ENCODE measurements around the gene LCTL. TPM values are rescaled to one million over a fixed set of nuclear protein-coding genes. Genes with fewer than 3 reads are reported as not detected.

LCTL gene
- 0.42 TPM for polyA plus RNA-seq (ENCODE audit: insufficient read length)
- long read RNA-seq, donor 1: 0 reads
- long read RNA-seq, donor 2: 0 reads
- long read RNA-seq, donor 3: 0 reads
- long read RNA-seq, donor 4: 0 reads
- long read RNA-seq, donor 5: 0 reads
- long read RNA-seq, donor 6: 0 reads
- long read RNA-seq, donor 7: 0 reads
- long read RNA-seq, donor 8: 0 reads

GRCh38 chr15:66565741-66566144 lies at the start of gene LCTL:
Gene LCTL (minus strand): TSS chr15:66565998. CDS start chr15:66565365, 633 bp downstream.
- DNase-seq: no peak

GRCh38 chr15:66614951-66615760 lies 49.4 kb upstream of the LCTL start:
- no peak for DNase-seq

- no peak for DNase-seq
Measured at GRCh38 chr15:66614456-66614855, 48.7 kb upstream of the LCTL start.

- no peak for DNase-seq
Measured at GRCh38 chr15:66613743-66614142, 47.9 kb upstream of the LCTL start.

- DNase-seq: no peak
Measured at GRCh38 chr15:66611257-66612053, 45.7 kb upstream of the LCTL start.

GRCh38 chr15:66609876-66610275 lies 44.1 kb upstream of the LCTL start:
- DNase-seq: no peak

GRCh38 chr15:66608881-66609280 lies 43.1 kb upstream of the LCTL start:
- DNase-seq: no peak

GRCh38 chr15:66608159-66608558 lies 42.4 kb upstream of the LCTL start:
- DNase-seq: no peak

GRCh38 chr15:66603301-66604179 lies 37.7 kb upstream of the LCTL start:
- peak; percentile 60 for DNase-seq

GRCh38 chr15:66601521-66601920 lies 35.7 kb upstream of the LCTL start:
- no peak for DNase-seq

- DNase-seq: no peak
Measured at GRCh38 chr15:66600240-66600627, 34.4 kb upstream of the LCTL start.

- DNase-seq: no peak
Measured at GRCh38 chr15:66599536-66600239, 33.9 kb upstream of the LCTL start.

GRCh38 chr15:66598095-66598815 lies 32.5 kb upstream of the LCTL start:
- DNase-seq: no peak

- DNase-seq: no peak
Measured at GRCh38 chr15:66595931-66596545, 30.2 kb upstream of the LCTL start.

GRCh38 chr15:66595332-66595731 lies 29.5 kb upstream of the LCTL start:
- DNase-seq: no peak

- no peak for DNase-seq
Measured at GRCh38 chr15:66594836-66595235, 29.0 kb upstream of the LCTL start.

- no peak for DNase-seq
Measured at GRCh38 chr15:66594344-66594743, 28.5 kb upstream of the LCTL start.

GRCh38 chr15:66593219-66593780 lies 27.5 kb upstream of the LCTL start:
- DNase-seq: no peak

- DNase-seq: no peak
Measured at GRCh38 chr15:66592505-66593218, 26.9 kb upstream of the LCTL start.
